NCI-H2196 treated with DMSO at 0.1 percent for 48 hours (cell line): ENCODE measurements around the gene NBEAL1.
"Not testable (repeated sequence)": the region's sequence is repeated elsewhere in the genome, so short reads cannot be mapped to it uniquely, and the experiment has no call there.

Experiments
- DNase-seq: peaks from one replicate; lab custom pipeline; 2025; ENCODE audit not compliant: unreplicated experiment; lab: John Stamatoyannopoulos, UW

Gene NBEAL1

GRCh38 chr2:203038586-203038985 lies 23.9 kb downstream of the NBEAL1 start:
- no peak for DNase-seq

GRCh38 chr2:203039211-203039610 lies 24.5 kb downstream of the NBEAL1 start:
- DNase-seq, result not testable (repeated sequence)

DNA sequence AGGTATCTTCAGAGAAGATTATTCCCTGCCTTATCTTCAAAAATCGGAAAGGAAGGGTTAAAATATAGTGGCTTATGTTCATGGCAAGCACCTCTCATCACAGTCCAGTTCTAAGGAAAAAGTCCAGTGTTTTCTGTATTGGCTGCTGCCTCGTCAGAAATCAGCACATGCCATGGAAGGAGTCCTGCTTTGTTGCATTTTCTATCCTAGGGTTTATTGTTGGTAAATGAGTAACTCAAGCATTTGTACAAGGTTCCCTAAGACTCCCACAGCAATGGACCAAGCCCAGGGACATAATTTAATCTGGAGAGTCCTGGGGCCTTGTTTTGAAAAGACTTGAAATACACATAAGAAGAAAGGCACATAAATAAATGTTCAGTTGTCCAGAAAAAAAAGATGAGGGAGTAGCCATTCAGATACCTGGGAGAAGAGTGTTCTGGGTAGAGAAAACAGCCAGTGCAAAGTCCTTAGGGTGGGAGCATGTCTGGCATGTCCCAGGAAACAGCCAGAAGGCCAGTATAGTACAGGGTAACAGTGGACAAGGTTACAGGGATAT lies 26.4 kb downstream of the NBEAL1 start:
- no peak for DNase-seq

GRCh38 chr2:203042178-203042577 lies 27.5 kb downstream of the NBEAL1 start:
- no peak for DNase-seq

- DNase-seq, result no peak
Observed at GRCh38 chr2:203043226-203043625, 28.6 kb downstream of the NBEAL1 start.

DNA sequence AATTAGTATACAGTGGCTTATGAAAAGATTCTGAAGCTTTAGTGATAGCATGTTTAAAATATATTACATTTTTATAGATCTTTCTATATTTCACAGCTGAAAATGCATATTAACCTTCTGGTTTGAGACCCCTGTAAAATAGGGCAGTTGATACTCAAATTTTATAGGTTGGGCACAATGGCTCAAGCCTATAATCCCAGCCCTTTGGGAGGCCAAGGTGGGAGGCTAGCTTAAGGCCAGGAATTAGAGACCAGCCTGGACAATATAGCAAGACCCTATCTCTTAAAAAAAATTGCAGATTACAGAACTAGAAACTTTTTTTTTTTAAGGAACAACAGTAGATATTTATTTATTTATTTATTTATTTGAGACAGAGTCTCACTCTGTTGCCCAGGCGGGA lies 31.2 kb downstream of the NBEAL1 start:
- no peak for DNase-seq

GRCh38 chr2:203052539-203052938 lies 37.9 kb downstream of the NBEAL1 start:
- no peak for DNase-seq

DNA sequence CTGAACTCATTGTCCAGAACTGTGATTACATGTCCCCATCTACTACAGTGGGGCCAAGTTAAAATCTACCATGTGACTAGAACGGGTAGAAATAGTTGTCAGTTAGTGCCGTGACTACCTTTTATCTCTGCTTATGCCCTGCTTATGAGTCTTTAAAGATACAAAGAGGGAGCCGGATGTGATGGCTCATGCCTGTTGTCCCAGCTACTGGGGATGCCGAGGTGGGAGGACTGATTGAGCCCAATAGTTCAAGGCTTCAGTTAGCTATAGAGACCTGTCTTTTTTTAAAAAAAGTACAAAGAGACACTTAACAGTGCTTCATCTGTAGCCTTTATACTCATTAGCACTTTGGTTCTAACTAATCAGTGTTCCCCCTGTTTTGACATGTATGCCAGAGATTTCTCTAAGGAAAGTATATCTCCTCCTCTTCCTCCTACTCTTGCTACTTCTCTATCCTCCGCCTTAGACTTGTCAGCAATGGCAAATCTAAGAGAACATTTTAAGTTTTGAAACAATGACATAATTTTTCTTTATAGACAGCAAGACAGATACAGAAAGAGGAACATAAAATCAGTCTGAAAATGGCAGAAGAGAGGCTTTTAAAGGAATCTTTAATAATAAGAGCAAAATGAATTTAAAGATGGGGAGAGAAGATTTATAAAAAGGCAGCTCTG lies 45.0 kb downstream of the NBEAL1 start:
- DNase-seq, result no peak

GRCh38 chr2:203061346-203061745 lies 46.7 kb downstream of the NBEAL1 start:
- DNase-seq, result no peak

DNA sequence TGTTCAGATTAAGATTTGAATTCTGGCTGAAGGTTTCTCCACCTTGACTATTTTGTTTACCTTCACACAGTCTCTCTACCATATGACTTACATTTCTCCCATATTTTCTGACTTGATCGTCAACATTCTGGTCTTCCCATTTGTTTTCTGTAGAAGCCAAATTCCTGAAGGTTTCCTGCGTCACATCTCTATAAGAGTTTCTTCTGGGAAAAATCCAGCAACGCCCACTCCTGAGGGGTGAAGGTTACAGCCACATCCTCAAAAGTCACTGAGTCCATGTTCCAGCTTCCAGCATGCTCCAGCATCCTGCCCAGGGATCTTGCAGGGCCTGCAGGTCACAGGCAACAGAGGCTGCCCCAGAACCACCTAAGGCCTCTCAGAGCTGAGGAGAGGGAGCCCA lies 47.5 kb downstream of the NBEAL1 start:
- DNase-seq, result no peak

DNA sequence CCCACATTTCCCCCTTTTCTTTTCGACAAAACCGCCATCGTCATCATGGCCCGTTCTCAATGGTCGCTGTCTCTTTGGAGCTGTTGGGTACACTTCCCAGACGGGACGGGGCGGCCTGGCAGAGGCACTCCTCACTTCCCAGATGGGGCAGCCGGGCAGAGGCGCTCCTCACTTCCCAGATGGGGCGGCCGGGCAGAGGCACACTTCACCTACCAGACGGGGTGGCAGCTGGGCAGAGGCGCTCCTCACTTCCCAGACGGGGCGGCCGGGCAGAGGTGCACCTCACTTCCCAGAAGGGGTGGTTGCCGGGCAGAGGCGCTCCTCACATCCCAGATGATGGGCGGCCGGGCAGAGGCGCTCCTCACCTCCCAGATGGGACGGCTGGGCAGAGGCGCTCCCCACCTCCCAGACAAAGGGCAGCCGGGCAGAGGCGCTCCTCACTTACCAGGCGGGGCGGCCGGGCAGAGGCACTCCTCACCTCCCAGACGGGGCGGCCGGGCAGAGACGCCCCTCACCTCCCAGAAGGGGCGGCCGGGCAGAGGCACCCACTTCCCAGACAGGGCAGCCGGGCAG lies 51.9 kb downstream of the NBEAL1 start:
- not testable (repeated sequence) for DNase-seq

DNA sequence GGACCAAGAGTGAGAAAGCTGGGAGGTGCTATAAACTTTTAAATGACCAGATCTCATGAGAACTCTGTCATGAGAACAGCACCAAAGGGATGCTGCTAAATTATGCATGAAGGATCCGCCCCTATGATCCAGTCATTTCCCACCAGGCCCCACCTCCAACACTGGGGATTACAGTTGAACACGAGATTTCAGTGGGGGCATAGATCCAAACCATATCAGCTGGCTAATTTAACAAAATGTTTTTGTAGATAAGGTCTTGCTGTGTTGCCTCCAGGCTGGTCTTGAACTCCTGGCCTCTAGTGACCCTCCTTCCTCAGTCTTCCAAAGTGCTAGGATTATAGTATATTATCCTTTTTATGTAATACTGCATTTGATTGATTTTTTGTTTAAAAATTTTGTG lies 56.0 kb downstream of the NBEAL1 start:
- no peak for DNase-seq

DNA sequence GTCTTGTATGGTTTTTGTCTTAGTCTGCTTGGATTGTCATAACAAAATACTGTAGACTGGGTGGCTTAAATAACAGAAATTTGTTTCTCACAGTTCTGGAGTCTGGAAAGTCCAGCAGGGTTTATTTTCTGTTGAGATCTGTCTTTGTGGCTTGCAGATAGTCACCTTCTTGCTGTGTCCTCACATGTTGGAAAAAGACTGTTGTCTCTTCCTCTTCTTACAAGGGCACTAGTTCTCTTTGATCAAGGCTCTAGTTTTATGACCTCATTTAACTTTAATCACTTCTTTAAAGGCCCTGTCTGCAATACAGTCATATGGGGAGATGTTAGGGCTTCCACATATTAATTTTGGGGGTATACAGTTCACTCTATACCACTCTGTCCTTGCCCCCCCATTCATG lies 56.5 kb downstream of the NBEAL1 start:
- DNase-seq, result no peak

DNA sequence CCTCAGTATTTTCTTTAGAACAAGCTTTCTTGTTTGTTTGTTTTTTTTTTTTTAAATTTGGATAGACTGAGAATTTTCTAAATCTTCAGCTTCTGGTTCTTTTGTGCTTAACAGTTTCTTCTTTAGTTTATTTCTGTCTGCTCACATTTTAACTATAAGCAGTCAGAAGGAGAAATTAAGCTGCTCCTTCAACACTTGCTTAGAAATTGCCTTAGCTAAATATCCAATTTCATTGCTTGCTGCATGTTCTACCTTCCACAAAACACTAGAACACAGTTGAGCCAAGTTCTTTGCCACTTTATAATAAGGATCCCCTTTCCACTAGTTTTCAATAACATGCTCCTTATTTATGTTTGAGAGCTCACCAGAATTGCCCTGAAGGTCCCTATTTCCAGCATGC lies 57.7 kb downstream of the NBEAL1 start:
- no peak for DNase-seq

GRCh38 chr2:203077451-203077850 lies 62.8 kb downstream of the NBEAL1 start:
- DNase-seq, result no peak

GRCh38 chr2:203080447-203081045 lies 65.9 kb downstream of the NBEAL1 start:
- DNase-seq, result no peak

- no peak for DNase-seq
Observed at GRCh38 chr2:203083328-203083727, 68.7 kb downstream of the NBEAL1 start.

DNA sequence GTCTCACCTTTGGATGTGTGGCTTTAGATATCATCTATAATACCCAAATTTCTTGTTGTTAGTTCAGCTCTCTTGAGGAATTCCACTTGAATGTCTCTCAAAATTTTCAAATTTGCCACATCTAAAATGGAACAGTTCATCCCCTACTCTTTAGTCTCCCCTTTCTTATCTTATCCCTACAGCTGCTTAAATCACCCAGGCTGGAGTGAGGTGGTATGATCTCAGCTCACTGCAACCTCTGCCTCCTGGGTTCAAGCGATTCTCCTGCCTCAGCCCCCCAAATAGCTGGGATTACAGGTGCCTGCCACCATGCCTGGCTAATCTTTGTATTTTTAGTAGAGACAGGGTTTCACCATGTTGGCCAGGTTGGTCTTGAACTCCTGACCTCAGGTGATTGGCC lies 71.7 kb downstream of the NBEAL1 start:
- not testable (repeated sequence) for DNase-seq

DNA sequence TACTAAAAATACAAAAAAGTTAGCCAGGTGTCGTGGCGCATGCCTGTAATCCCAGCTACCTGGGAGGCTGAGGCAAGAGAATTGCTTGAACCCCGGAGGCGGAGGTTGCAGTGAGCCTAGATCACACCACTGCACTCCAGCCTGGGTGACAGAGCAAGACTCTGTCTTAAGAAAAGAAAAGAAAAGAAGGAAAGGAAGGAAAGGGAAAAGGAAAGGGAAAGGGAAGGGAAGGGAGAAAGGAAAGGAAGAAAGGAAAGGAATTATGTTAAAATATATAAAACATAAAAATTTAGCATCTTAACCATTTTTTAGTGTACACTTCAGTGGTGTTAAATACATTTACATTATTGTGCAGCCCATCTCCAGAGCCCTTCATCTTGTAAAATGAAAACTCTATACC lies 76.0 kb downstream of the NBEAL1 start:
- DNase-seq, result not testable (repeated sequence)

DNA sequence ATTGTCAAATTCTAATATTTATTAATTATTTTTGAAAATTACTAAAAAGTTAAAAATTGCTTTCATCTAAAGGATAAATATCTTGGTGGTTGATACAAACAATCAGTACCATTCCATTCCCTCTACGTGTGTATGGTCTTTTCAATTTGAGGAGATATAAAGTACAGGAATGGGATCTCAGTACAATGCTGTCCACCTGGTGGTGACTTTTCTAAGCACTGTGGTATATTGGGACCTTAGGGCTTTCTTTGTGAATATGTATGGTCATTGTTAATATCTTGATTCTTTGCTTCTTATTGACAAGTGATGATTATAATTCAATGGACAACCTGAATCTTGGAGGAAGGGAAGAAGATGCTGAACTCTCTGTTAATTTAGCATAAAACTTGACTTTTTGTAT lies 83.1 kb downstream of the NBEAL1 start:
- DNase-seq, result no peak

DNA sequence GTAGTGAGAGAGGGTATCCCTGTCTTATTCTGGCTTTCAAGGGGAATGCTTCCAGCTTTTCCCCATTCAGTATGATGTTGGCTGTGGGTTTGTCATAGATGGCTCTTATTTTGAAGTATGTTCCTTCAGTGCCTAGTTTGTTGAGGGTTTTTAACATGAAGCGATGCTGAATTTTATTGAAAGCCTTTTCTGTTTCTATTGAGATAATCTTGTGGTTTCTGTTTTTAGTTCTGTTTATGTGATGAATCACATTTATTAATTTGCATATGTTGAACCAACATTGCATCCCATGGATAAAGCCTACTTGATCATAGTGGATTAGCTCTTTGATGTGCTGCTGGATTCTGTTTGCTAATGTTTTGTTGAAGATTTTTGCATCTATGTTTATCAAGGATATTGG lies 87.7 kb downstream of the NBEAL1 start:
- not testable (repeated sequence) for DNase-seq

DNA sequence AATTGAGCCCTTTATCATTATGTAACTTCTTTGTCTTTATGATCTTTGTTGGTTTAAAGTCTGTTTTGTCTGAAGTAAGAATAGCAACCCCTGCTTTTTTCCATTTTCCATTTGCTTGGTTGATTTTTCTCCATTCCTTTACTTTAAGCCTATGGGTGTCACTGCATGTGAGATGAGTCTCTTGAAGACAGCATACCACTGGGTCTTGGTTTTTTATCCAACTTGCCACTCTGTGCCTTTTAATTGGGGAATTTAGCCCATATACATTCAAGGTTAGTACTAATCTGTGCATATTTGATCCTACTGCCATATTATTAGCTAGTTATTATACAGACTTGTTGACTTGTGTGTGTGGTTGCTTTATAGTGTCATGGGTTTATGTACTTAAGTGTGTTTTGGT lies 89.6 kb downstream of the NBEAL1 start:
- DNase-seq, result no peak
